LoVo (cell line): ENCODE data around the gene CLEC4F.

Experiments used
- DNase-seq: peaks from one replicate; pipeline ENCODE4 v3.0.0-alpha.2; 2016; ENCODE audit warnings: low spot score

CLEC4F gene

DNA sequence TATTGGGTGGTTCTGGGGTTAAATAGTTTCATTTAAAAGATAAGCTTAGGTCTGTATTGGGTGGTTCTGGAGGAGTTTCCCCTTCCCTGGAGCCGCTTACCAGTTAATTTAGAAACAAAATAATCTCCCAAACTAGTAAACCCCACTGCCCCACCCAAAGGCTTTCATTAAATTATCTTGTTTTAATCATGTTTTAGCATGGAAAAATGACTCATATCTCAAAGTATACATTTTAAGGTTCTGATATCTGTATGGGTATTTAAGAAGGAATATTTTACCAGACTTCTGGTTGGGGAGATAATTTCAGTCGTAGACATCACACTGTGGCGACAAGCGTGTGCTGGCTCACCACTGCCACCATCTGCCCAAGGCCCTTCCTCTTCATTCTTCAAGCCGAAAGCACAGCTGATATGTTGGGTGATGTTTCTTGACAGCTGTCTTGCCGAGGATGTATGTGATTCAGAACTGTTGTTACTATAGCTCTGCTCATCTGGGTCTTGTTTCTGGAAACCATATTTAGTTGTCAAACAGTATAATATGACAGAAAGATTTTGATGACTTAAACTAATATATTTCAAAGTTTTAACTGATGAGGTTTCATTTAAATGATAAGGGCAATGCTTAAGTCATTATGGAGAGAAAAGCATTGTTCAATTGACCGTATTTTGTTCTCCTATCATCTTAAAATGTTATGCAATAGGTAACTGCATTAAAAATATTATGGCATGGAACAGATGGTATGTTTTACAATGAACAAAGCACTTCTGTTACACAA lies 35.1 kb downstream of the CLEC4F start:
- peak; percentile 30 for DNase-seq

DNA sequence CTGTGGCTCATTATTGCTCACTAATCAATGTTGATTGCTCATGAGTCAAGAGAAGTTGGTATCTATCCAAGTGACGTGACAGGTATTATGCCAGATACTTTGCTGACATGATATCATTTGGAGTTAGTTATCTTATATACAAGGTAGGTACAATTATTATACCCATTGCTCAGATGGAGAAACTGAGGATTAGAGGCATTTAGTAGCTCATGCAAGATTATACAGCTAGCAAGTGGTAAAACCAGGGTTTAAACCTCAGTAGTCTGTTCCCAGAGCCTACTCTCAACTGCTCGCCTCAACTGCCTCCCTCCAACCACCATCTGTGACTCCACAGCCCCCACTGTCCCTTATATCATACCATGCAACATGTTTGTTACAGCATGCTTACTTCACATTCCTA lies 36.1 kb downstream of the CLEC4F start:
- DNase-seq: no peak

DNA sequence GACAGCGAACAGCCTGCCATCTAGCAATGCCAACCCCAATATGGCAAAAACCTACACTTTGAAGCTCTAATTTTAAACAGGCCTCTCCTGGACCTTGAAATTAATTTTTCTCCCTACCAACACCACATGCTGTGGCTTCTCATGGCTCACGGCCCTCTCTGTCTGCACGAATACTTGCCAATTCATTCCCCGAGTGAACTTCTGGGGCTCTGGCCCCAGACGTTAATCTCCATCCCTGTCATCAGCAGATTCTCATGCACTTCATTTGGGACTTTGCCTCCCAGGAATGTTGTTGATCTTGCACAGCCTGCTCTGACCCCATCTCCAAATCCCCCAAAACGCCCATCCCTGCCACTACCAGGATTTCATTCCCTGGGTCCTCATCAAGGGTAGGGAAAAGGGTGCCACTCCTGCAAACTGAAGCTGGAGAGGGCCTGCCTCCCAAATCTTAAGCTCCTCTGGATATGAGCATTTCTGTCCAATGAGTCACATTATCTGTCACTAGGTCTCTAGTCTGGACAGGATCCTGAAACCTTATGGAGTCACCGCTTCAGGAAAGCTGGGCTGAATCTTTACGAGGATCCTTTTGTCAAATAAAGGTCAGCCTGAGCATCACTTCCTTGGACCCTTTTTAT lies 40.4 kb downstream of the CLEC4F start:
- no peak for DNase-seq

DNA sequence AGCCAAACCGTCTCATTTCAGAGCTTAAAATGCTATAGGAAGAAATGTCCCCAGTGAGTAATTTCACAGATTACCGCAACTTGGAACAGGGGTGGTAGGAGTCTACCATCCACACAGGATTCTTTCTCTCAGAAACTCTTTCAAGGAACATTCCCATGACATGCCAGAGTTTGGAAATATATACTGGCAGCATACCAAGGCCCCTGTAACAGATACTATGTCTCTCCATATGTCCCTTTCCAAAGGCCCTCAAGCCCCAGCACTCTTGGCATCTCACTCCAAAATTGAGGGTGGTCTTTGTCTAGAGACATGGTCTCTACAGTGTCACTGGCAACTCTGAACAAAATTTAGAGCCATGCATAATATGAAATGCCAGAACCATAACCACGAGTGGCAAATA lies 40.9 kb downstream of the CLEC4F start:
- no peak for DNase-seq

GRCh38 chr2:70778676-70779075 lies 41.7 kb downstream of the CLEC4F start:
- no peak for DNase-seq

GRCh38 chr2:70777450-70777849 lies 42.9 kb downstream of the CLEC4F start:
- no peak for DNase-seq

GRCh38 chr2:70776266-70776665 lies 44.1 kb downstream of the CLEC4F start:
- no peak for DNase-seq

- no peak for DNase-seq
Measured at GRCh38 chr2:70775141-70775540, 45.3 kb downstream of the CLEC4F start.

GRCh38 chr2:70772486-70773155 lies 47.8 kb downstream of the CLEC4F start:
- DNase-seq: no peak

GRCh38 chr2:70771446-70771845 lies 49.0 kb downstream of the CLEC4F start:
- DNase-seq: no peak

DNA sequence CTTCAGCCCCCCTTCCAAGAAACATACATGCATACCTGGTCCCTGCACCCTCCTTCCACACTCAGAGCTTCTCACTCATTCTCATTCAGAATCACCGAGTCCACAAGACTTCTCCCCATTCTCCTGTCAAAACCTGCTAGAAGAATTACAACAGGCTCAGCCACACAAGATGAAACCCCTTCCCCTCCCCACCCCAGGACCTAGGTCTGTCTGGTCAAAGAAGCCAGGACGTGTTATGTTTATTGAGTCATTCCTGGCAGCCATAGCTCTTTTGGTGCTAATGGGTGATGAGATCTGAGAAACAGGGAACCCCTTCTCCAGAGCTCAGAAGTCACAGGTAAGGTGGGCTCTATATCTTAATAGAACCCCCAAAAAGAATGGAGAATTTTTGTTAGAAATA lies 50.9 kb downstream of the CLEC4F start:
- no peak for DNase-seq

DNA sequence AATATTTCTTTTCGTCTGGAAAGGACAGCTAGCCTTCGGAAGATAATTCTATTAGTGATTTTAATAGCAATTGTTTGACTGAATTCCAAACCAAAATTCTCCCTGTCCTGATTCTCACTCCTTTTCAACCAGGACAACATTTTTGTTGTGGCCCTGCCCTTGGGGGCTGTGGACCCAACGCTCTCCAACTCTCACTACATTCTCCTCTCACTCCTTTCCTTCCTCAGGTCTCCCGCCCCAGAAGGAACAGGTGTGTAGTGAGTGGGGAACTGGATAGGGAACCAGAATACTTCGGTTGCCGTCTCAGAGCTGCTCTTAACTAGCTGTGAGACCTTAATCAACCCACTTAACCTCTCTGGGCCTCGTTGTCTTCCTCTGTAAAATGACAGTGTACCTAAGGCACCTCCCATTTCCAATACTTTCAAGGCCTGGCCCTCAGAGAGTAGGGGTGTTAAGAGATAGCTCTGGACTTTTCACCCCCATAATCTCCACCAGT lies 51.8 kb downstream of the CLEC4F start:
- no peak for DNase-seq

- DNase-seq: no peak
Measured at GRCh38 chr2:70767699-70768589, 52.5 kb downstream of the CLEC4F start, which contains the start of gene ADD2. TSS of gene ADD2 (minus strand) at chr2:70768200. CDS start at chr2:70706408, 61,792 bp downstream.

DNA sequence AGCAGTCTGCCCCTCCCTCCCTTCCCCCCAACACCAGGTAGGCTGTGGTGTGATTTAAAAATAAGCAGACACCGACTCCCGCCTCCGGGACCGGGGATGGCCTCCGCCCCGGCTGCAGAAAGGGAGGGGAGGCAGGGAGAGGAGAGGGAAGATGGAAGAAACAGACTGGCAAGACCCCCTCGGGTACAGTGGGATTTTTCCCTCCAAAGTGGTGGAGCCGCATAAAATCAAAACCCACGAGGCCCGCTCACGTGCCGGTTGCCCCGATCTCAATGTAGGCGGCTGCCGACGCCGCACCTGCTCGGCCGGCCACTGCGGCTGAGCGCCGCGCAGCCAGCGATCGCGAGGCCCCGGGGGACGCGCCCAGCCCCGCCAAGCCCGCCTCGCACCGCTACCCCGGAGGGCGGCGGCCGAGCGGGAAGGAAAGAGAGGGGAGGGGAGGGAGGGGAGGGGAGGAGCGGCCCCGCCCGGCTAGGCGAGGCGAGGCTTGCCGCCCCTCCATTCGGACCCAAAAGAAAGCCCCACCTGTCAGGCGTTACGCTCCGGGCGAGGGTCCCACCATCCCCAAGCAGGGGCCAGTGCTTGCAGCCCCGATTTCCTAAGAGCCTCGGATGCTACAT lies 53.2 kb downstream of the CLEC4F start:
- DNase-seq: no peak

DNA sequence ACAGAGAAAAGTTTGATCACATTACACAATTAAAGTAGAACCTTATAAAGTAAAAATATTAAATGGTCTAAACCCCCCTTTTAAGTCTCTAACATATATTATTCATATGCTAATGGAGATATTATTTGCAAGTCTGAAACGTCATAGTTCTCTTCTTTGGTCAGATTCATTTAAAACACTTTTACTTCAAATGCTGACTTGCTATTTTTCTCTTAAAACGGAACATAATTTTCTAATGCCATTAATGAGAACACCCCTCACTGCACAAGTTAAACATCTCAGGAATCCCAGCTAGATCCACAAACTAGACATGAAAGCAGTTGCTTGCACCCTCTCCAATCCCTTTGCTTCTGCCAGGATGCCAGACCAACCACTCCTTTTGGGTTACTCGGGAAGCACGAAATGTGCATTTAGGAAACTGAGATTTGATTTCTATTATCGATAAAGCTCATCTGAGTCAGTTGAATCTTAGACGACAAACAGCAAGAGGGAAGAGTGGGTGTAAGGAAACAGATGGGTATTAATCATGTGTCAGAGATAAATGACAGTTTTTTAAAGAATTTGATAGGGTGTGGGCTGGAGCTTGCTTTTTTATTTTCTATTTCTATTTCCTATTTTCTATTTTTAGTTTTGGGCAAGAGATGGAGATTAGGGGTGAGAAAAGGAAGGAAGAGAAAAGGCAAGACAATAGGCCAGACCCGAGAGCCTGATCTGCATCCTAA lies 53.9 kb downstream of the CLEC4F start:
- no peak for DNase-seq

GRCh38 chr2:70765507-70765906 lies 54.9 kb downstream of the CLEC4F start:
- DNase-seq: no peak

DNA sequence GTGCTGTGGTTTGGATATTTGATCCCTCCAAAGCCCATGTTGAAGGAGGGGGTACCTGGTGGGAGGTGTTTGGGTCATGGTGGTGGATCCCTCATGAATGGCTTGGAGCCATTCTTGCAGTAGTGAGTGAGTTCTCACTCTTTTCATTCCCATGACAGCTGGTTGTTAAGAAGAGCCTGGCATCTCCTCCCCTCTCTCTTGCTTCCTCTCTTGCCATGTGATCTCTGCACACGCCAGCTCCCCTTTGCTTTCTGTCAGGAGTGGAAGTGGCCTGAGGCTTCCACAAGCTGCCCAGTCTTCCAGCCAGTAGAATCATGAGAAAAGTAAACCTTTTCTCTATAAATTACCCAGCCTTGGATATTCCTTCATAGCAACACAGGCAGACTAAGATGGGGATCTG lies 61.0 kb downstream of the CLEC4F start:
- no peak for DNase-seq
